ENCODE results near the gene KRTAP10-1. TPM values are rescaled to one million over a fixed set of nuclear protein-coding genes. Genes with fewer than 3 reads are reported as not detected.

KRTAP10-1 gene
- not detected in 2 replicates for total RNA-seq

DNA sequence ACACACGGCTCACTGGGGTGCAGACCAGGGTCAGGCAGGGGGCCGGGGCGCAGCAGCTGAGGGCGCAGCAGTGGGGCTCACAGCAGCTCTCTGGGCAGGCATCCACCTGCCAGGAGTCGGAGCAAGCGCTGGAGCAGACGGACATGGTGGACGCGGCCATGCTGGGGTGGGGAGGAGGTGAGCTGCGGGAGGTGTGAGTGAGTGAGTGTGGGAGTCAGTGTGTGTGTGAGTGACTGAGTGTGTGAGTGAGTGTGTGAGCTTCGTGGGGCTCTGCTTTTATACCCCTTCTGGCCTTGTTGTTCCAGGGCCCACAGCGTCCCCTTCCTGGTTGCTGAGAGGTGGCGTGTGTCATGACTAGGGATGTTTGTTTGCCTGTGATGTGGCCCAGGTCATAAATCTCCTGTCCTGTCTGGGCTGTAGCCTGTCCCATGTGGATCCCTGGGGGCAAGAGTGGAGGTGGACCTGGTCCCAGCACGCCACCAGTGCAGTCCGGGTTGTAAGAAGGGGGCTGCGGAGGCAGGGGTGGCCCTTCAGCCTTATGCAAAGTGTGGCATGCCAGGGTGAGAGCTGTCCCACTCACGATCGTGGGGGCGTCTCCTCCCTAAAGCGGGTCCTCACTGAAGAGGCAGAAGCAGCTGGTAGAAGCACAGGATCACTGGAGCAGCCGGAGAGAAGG lies at the start of gene KRTAP10-1:
TSS of gene KRTAP10-1 (minus strand) at position 205 of the 676 bp plus-strand sequence. CDS start at position 160, 45 bp downstream.

GRCh38 chr21:44580231-44580821 lies 40.3 kb upstream of the KRTAP10-1 start, which contains the start of gene KRTAP10-5:
TSS of gene KRTAP10-5 (minus strand) at chr21:44580604. CDS start at chr21:44580578, 26 bp downstream.

DNA sequence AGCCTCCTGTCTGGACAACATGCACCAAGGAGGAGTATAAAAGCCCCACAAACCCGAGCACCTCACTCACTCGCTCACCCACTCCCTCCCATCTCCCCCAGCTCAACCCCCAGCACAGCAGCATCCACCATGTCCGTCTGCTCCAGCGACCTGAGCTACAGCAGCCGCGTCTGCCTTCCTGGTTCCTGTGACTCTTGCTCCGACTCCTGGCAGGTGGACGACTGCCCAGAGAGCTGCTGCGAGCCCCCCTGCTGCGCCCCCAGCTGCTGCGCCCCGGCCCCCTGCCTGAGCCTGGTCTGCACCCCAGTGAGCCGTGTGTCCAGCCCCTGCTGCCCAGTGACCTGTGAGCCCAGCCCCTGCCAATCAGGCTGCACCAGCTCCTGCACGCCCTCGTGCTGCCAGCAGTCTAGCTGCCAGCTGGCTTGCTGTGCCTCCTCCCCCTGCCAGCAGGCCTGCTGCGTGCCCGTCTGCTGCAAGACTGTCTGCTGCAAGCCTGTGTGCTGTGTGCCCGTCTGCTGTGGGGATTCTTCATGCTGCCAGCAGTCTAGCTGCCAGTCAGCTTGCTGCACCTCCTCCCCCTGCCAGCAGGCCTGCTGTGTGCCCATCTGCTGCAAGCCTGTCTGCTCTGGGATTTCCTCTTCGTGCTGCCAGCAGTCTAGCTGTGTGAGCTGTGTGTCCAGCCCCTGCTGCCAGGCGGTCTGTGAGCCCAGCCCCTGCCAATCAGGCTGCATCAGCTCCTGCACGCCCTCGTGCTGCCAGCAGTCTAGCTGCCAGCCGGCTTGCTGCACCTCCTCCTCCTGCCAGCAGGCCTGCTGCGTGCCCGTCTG lies 33.8 kb upstream of the KRTAP10-1 start, which contains the start of gene KRTAP10-4:
TSS of gene KRTAP10-4 (plus strand) at position 100 of the 827 bp plus-strand sequence. CDS start at position 130, 30 bp downstream.

GRCh38 chr21:44558695-44559094 lies 18.7 kb upstream of the KRTAP10-1 start, which contains the start of gene KRTAP10-3:
TSS of gene KRTAP10-3 (minus strand) at chr21:44558795. CDS start at chr21:44558715, 80 bp downstream.

DNA sequence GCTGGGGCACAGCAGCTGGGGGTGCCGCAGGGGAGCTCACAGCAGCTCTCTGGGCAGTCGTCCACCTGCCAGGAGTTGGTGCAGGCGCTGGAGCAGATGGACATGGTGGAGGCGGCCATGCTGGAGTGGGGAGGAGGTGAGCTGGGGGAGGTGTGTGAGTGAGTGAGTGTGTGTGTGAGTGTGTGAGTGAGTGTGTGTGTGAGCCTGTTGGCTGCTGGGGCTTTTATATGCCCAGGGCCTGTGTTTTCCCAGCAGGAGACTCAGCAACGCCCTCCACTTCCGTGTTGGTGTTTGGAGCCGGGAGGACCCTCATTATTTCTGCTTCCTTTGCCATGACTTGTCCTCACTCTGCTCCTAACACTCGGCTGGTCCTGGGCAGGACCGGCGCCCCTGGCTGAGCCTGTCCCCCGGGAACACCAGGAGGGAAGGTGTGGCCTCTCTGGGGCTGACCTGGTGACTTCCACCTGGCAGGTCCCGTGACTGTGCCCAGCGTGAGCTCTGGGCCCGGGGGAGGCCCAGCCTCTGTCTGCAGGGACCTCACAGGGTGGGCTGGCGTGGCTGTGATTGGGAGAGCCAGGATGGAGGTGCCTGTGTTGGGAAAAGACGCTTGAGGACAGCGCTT lies 11.5 kb upstream of the KRTAP10-1 start, which contains the start of gene KRTAP10-2:
TSS of gene KRTAP10-2 (minus strand) at position 166 of the 622 bp plus-strand sequence. CDS start at position 119, 47 bp downstream.

Other genes starting within 250 kb of the KRTAP10-1 start
- gene PFKL, start 240.1 kb downstream of the KRTAP10-1 start, total RNA-seq: 137 and 166 TPM in 2 replicates
- gene CFAP410, start 200.8 kb downstream of the KRTAP10-1 start, total RNA-seq: 10.6 and 11.7 TPM in 2 replicates
- 18.1 and 18.3 TPM in 2 replicates for gene TRPM2, start 186.6 kb downstream of the KRTAP10-1 start, total RNA-seq
- gene LRRC3, start 84.7 kb downstream of the KRTAP10-1 start, total RNA-seq: 3.5 and 5.5 TPM in 2 replicates
- gene KRTAP10-2, start 11.3 kb upstream of the KRTAP10-1 start, total RNA-seq: not detected in 2 replicates
- not detected in 2 replicates for gene KRTAP10-3, start 18.6 kb upstream of the KRTAP10-1 start, total RNA-seq
- gene KRTAP10-4, start 33.5 kb upstream of the KRTAP10-1 start, total RNA-seq: not detected in 2 replicates
- gene KRTAP10-5, start 40.4 kb upstream of the KRTAP10-1 start, total RNA-seq: not detected in 2 replicates
- gene KRTAP10-6, start 52.3 kb upstream of the KRTAP10-1 start, total RNA-seq: not detected in 2 replicates
- not detected in 2 replicates for gene KRTAP10-7, start 60.4 kb upstream of the KRTAP10-1 start, total RNA-seq
- not detected in 2 replicates for gene KRTAP10-8, start 71.9 kb upstream of the KRTAP10-1 start, total RNA-seq
- not detected in 2 replicates for gene KRTAP10-9, start 86.9 kb upstream of the KRTAP10-1 start, total RNA-seq
- not detected in 2 replicates for gene KRTAP10-10, start 97.2 kb upstream of the KRTAP10-1 start, total RNA-seq
- gene KRTAP10-11, start 106.2 kb upstream of the KRTAP10-1 start, total RNA-seq: not detected in 2 replicates
- not detected in 2 replicates for gene KRTAP12-4, start 114.5 kb upstream of the KRTAP10-1 start, total RNA-seq
- not detected in 2 replicates for gene KRTAP12-3, start 117.7 kb upstream of the KRTAP10-1 start, total RNA-seq
- not detected in 2 replicates for gene KRTAP12-2, start 126.7 kb upstream of the KRTAP10-1 start, total RNA-seq
- not detected in 2 replicates for gene KRTAP12-1, start 142.0 kb upstream of the KRTAP10-1 start, total RNA-seq
- gene KRTAP10-12, start 157.0 kb upstream of the KRTAP10-1 start, total RNA-seq: not detected in 2 replicates
- gene TSPEAR, start 171.4 kb upstream of the KRTAP10-1 start, total RNA-seq: 0.10 TPM in 1 of 2 replicates, not detected in the other